NCI-H2227 (cell line): ENCODE data around the gene LCE1B.

Source experiments
- DNase-seq: peaks from one replicate; lab custom pipeline; 2025; ENCODE audit not compliant: unreplicated experiment; lab: John Stamatoyannopoulos, UW

The LCE1B gene

DNA sequence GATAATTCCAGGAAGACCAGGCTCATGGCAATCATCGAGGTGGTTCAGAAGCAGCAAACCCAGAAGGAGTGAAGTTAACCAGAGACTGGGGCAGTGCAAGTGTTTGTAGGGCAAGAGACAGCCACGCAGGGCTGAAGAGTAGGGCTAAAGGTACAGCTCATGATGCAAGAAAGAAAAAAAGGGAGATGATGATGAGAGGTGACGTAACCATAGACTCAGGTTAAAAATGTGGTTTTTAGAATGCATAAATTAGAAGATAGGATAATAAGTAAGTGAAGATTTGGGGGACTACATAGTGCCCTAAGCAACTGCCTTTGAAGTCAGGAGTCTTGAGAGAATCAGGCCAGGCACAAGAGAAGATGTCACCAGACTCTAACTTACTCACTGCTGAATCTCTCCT is 48.4 kb downstream of the LCE1B start:
- no peak for DNase-seq

DNA sequence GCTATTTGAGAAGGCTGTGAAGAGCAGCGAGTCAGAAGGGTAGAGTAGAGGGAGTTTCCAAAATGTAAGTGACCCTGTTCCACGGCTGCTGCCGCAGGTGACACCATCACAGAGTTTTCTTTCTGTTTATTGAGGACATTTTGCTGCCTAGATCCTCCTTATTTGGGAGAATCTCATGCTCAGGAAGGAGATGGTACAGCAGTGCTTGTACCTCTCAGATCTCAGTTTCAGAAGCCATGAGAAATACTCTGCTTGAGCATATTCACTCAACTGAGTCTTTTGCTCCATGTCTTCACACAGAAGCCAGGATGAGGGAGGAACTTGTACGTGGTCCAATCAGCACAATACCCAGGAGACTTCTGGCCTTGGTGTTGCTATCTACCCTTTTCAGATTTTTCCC is 49.6 kb downstream of the LCE1B start:
- DNase-seq: no peak
